Tibial nerve (tissue), 3 donors: ENCODE results near the gene PLCB1.

Source experiments
- POLR2A ChIP-seq, 2 donors: fragments of 450-650 bp; IDR thresholded peaks; one replicate each; pipeline ENCODE4 v1.6.1; 2017; ENCODE audit warnings: antibody characterized with exemption in 2 of 2, mild to moderate bottlenecking in 2 of 2, moderate library complexity in 2 of 2
- TF ChIP-seq, protein P1 (sequence below), 5 experiments: fragments of 200-600 bp in 3 of 5; fragments of 450-650 bp in 2 of 5; sonication (generic) in 3 of 5; IDR thresholded peaks; one replicate each; pipeline ENCODE4 v1.5.1; 2016 to 2019; ENCODE audit warnings: antibody characterized with exemption in 5 of 5, mild to moderate bottlenecking in 3 of 5, moderate library complexity in 2 of 5

GRCh38 chr20:8309634-8310033 lies 177.6 kb downstream of the PLCB1 start:
- TF ChIP-seq, protein P1, sequence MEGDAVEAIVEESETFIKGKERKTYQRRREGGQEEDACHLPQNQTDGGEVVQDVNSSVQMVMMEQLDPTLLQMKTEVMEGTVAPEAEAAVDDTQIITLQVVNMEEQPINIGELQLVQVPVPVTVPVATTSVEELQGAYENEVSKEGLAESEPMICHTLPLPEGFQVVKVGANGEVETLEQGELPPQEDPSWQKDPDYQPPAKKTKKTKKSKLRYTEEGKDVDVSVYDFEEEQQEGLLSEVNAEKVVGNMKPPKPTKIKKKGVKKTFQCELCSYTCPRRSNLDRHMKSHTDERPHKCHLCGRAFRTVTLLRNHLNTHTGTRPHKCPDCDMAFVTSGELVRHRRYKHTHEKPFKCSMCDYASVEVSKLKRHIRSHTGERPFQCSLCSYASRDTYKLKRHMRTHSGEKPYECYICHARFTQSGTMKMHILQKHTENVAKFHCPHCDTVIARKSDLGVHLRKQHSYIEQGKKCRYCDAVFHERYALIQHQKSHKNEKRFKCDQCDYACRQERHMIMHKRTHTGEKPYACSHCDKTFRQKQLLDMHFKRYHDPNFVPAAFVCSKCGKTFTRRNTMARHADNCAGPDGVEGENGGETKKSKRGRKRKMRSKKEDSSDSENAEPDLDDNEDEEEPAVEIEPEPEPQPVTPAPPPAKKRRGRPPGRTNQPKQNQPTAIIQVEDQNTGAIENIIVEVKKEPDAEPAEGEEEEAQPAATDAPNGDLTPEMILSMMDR (IDR thresholded peaks at IDR 0.05): no peak
- TF ChIP-seq POLR2A (IDR thresholded peaks at IDR 0.05): no peak
